ENCODE results near the gene HTRA3. TPM values are rescaled to one million over a fixed set of nuclear protein-coding genes. Genes with fewer than 3 reads are reported as not detected.

Gene HTRA3
- total RNA-seq, 2 donors from 2014 or later = 3.2 to 4.6 TPM

GRCh38 chr4:8285143-8285975, 15.8 kb downstream of the HTRA3 start:
- H3K4me3 ChIP-seq (ENCODE audit: low read length) = no peak overlapping the region
- H3K27me3 ChIP-seq (ENCODE audit: control insufficient read depth, insufficient read depth, low read length, poor library complexity, severe bottlenecking) = no peaks in the 10 kb centered on the region
- no peak overlapping the region for H3K9ac ChIP-seq (ENCODE audit: extremely low read depth, low read length, poor library complexity, severe bottlenecking)
- H3K27ac Mint-ChIP-seq = no peak overlapping the region
- no peak for DNase-seq
- H3K9me3 ChIP-seq (ENCODE audit: control insufficient read depth, low read length) = no peaks in the 10 kb centered on the region
- no peaks in the 10 kb centered on the region for H3K36me3 Mint-ChIP-seq (ENCODE audit: low read depth)
- no peaks in the 10 kb centered on the region for H3K4me1 Mint-ChIP-seq
- H3K27ac ChIP-seq (ENCODE audit: low read depth, low read length) = no peak overlapping the region
- TF ChIP-seq CTCF (conservative IDR thresholded peaks at IDR 0.05) = no peak
- no peak overlapping the region for H3K4me3 Mint-ChIP-seq
- no peaks in the 10 kb centered on the region for H3K4me1 ChIP-seq (ENCODE audit: control insufficient read depth, insufficient read depth, low read length)
- H3K36me3 ChIP-seq (ENCODE audit: control insufficient read depth, insufficient read depth, low read length) = no peaks in the 10 kb centered on the region
- no peaks in the 10 kb centered on the region for H3K9me3 Mint-ChIP-seq
- 85 to 89% methylated on average over 8 to 16 of the region's 16 CpGs for WGBS, 2 experiments (ENCODE audit: insufficient coverage in 1 of 2, insufficient read length in 1 of 2)
- no peaks in the 10 kb centered on the region for H3K27me3 Mint-ChIP-seq (ENCODE audit: insufficient read depth)

- no peaks in the 10 kb centered on the region for H3K4me1 ChIP-seq (ENCODE audit: control insufficient read depth, insufficient read depth, low read length)
- no peaks in the 10 kb centered on the region for H3K36me3 ChIP-seq (ENCODE audit: control insufficient read depth, insufficient read depth, low read length)
- H3K4me1 Mint-ChIP-seq = no peaks in the 10 kb centered on the region
- no peak overlapping the region for H3K27ac Mint-ChIP-seq
- H3K27me3 Mint-ChIP-seq (ENCODE audit: insufficient read depth) = no peaks in the 10 kb centered on the region
- H3K9me3 Mint-ChIP-seq = no peaks in the 10 kb centered on the region
- H3K9ac ChIP-seq (ENCODE audit: extremely low read depth, low read length, poor library complexity, severe bottlenecking) = no peak overlapping the region
- no peak overlapping the region for H3K4me3 ChIP-seq (ENCODE audit: low read length)
- DNase-seq = no peak
- H3K9me3 ChIP-seq (ENCODE audit: control insufficient read depth, low read length) = no peaks in the 10 kb centered on the region
- no peak overlapping the region for H3K4me3 Mint-ChIP-seq
- no peak for TF ChIP-seq CTCF (conservative IDR thresholded peaks at IDR 0.05)
- H3K27ac ChIP-seq (ENCODE audit: low read depth, low read length) = no peak overlapping the region
- H3K36me3 Mint-ChIP-seq (ENCODE audit: low read depth) = no peaks in the 10 kb centered on the region
- H3K27me3 ChIP-seq (ENCODE audit: control insufficient read depth, insufficient read depth, low read length, poor library complexity, severe bottlenecking) = no peaks in the 10 kb centered on the region
- WGBS, 2 experiments (ENCODE audit: insufficient coverage in 1 of 2, insufficient read length in 1 of 2) = 92 to 93% methylated on average over 21 to 23 of the region's 23 CpGs
Measured at GRCh38 chr4:8285976-8286718, 16.6 kb downstream of the HTRA3 start.

GRCh38 chr4:8286719-8287342, 17.3 kb downstream of the HTRA3 start:
- Histone ChIP-seq H3K9me3 (ENCODE audit: control insufficient read depth, low read length) (no peaks in the 10 kb centered on the region), H3K4me1 (ENCODE audit: control insufficient read depth, insufficient read depth, low read length) (no peaks in the 10 kb centered on the region), H3K36me3 (ENCODE audit: control insufficient read depth, insufficient read depth, low read length) (no peaks in the 10 kb centered on the region), H3K4me3 (ENCODE audit: low read length) (no peak overlapping the region), H3K27me3 (ENCODE audit: control insufficient read depth, insufficient read depth, low read length, poor library complexity, severe bottlenecking) (no peaks in the 10 kb centered on the region), H3K9ac (ENCODE audit: extremely low read depth, low read length, poor library complexity, severe bottlenecking) (no peak overlapping the region), H3K27ac (ENCODE audit: low read depth, low read length) (no peak overlapping the region)
- no peak for DNase-seq
- Mint-ChIP-seq H3K36me3 (ENCODE audit: low read depth) (no peaks in the 10 kb centered on the region), H3K4me3 (no peak overlapping the region), H3K27me3 (ENCODE audit: insufficient read depth) (no peaks in the 10 kb centered on the region), H3K9me3 (no peaks in the 10 kb centered on the region), H3K4me1 (no peaks in the 10 kb centered on the region), H3K27ac (no peak overlapping the region)
- no peak for TF ChIP-seq CTCF (conservative IDR thresholded peaks at IDR 0.05)
- 81 to 88% methylated on average over 5 to 15 of the region's 15 CpGs for WGBS, 2 experiments (ENCODE audit: insufficient coverage in 1 of 2, insufficient read length in 1 of 2)
